H1 (cell line): ENCODE measurements around the gene AMZ1. TPM values are rescaled to one million over a fixed set of nuclear protein-coding genes. Genes with fewer than 3 reads are reported as not detected.

Source experiments
- CTCF ChIA-PET: fragments of 300-600 bp; sonication (Branson Sonifier 250); formaldehyde crosslinking; loops from one replicate; lab custom pipeline; 2021; ENCODE audit not compliant: partially characterized antibody; lab: Charles Lee
- POLR2A ChIA-PET: fragments of 300-600 bp; sonication (Branson Sonifier 250); formaldehyde crosslinking; loops from one replicate; lab custom pipeline; 2021; ENCODE audit warnings: inconsistent platforms; ENCODE audit not compliant: partially characterized antibody; lab: Charles Lee
- DNase-seq, 2 experiments: peaks; one replicate each; pipeline versions ENCODE4 v3.0.0 to v3.0.0-alpha.2; 2010 to 2022; ENCODE audit warnings: low spot score in 2 of 2, low read depth in 1 of 2, mixed read lengths in 1 of 2
- FAIRE-seq: peaks from 2 replicates; lab custom pipeline; 2011; peaks lifted over from hg19 to GRCh38; lab: Jason Lieb, UNC
- H2AFZ ChIP-seq: 2 replicates; pipeline ENCODE4 v1.8.1; 2012; ENCODE audit warnings: low read length, inconsistent platforms
- H2AK5ac ChIP-seq: 2 replicates; pipeline ENCODE4 v1.6.1; 2013; ENCODE audit warnings: low read depth, low read length
- H2BK120ac ChIP-seq: replicated peaks from 2 replicates; pipeline ENCODE3; 2013; ENCODE audit warnings: low read depth, low read length, inconsistent platforms
- H2BK12ac ChIP-seq: 2 replicates; pipeline ENCODE4 v1.6.1; 2013; ENCODE audit warnings: low read depth, low read length
- H2BK15ac ChIP-seq: 2 replicates; pipeline ENCODE4 v1.6.1; 2013; ENCODE audit warnings: low read length
- H2BK20ac ChIP-seq: 2 replicates; pipeline ENCODE4 v1.6.1; 2013; ENCODE audit warnings: low read length
- H2BK5ac ChIP-seq: 2 replicates; pipeline ENCODE4 v1.6.1; 2013; ENCODE audit warnings: low read depth, low read length
- H3K14ac ChIP-seq: 2 replicates; pipeline ENCODE4 v1.6.1; 2013; ENCODE audit warnings: inconsistent platforms; ENCODE audit not compliant: insufficient read length
- H3K18ac ChIP-seq: 2 replicates; pipeline ENCODE4 v1.6.1; 2013; ENCODE audit warnings: low read length; ENCODE audit errors: extremely low read depth
- H3K23ac ChIP-seq: 2 replicates; pipeline ENCODE4 v1.6.1; 2013; ENCODE audit warnings: inconsistent platforms; ENCODE audit not compliant: insufficient read length
- H3K23me2 ChIP-seq: 2 replicates; pipeline ENCODE4 v1.6.1; 2013; ENCODE audit warnings: low read depth, low read length
- H3K27ac ChIP-seq: 2 replicates; pipeline ENCODE4 v1.6.1; 2011; ENCODE audit warnings: low read depth, low read length, inconsistent platforms
- H3K27me3 ChIP-seq, 4 experiments: replicated peaks in 1 of 4; 1 replicate in 1 of 4; 2 replicates in 3 of 4; pipeline versions ENCODE4 v1.6.1 to v1.8.1; 2011 to 2013; ENCODE audit warnings: low read length in 3 of 4, mild to moderate bottlenecking in 3 of 4, inconsistent platforms in 2 of 4, mixed read lengths in 2 of 4, moderate library complexity in 1 of 4; ENCODE audit not compliant: control insufficient read depth in 3 of 4, insufficient read depth in 3 of 4; ENCODE audit errors: extremely low read depth in 1 of 4
- H3K36me3 ChIP-seq, 4 experiments: 2 replicates each; pipeline versions ENCODE4 v1.6.1 to v1.8.1; 2011 to 2013; ENCODE audit warnings: mild to moderate bottlenecking in 4 of 4, low read length in 3 of 4, moderate library complexity in 2 of 4, control low read depth in 1 of 4, inconsistent platforms in 1 of 4; ENCODE audit not compliant: insufficient read depth in 4 of 4, control insufficient read depth in 2 of 4
- H3K4ac ChIP-seq: replicated peaks from 2 replicates; pipeline ENCODE3; 2013; ENCODE audit warnings: low read length, low read depth, mixed read lengths, inconsistent platforms; ENCODE audit not compliant: insufficient read length
- H3K4me1 ChIP-seq, 4 experiments: replicated peaks in 1 of 4; 1 replicate in 1 of 4; 2 replicates in 3 of 4; pipeline versions ENCODE4 v1.6.1 to v1.8.1; 2011 to 2013; ENCODE audit warnings: low read length in 3 of 4, inconsistent platforms in 2 of 4, mixed read lengths in 1 of 4; ENCODE audit not compliant: insufficient read depth in 4 of 4, control insufficient read depth in 3 of 4
- H3K4me2 ChIP-seq, 2 experiments: 2 replicates each; pipeline versions ENCODE4 v1.6.1 to v1.8.1; 2011 to 2013; ENCODE audit warnings: low read depth in 2 of 2, low read length in 2 of 2, control low read depth in 1 of 2, inconsistent platforms in 1 of 2, mild to moderate bottlenecking in 1 of 2; ENCODE audit not compliant: insufficient read depth in 1 of 2
- H3K4me3 ChIP-seq, 4 experiments: fragments of 200-600, 300-600 bp in 1 of 4; sonication (generic), shearing (Covaris generic), sonication (Bioruptor Twin) in 1 of 4; 2 replicates each; pipeline versions ENCODE4 v1.5.1 to v1.8.1; 2011 to 2016; ENCODE audit warnings: low read length in 4 of 4, low read depth in 3 of 4, control low read depth in 2 of 4, inconsistent platforms in 2 of 4, mild to moderate bottlenecking in 2 of 4, mixed read lengths in 1 of 4, moderate library complexity in 1 of 4; ENCODE audit not compliant: insufficient read depth in 2 of 4; ENCODE audit errors: extremely low read depth in 1 of 4
- H3K56ac ChIP-seq: replicated peaks from 2 replicates; pipeline ENCODE3; 2013; ENCODE audit warnings: low read depth, mild to moderate bottlenecking, mixed read lengths, low read length, inconsistent platforms; ENCODE audit not compliant: insufficient read length
- H3K79me1 ChIP-seq: 2 replicates; pipeline ENCODE4 v1.6.1; 2013; ENCODE audit warnings: low read depth, low read length, control low read depth
- H3K79me2 ChIP-seq, 2 experiments: 2 replicates each; pipeline versions ENCODE4 v1.6.1 to v1.8.1; 2012 to 2013; ENCODE audit warnings: low read length in 2 of 2, mild to moderate bottlenecking in 2 of 2, inconsistent platforms in 1 of 2; ENCODE audit not compliant: insufficient read depth in 2 of 2, control insufficient read depth in 1 of 2
- H3K9ac ChIP-seq, 4 experiments: replicated peaks in 1 of 4; 1 replicate in 1 of 4; 2 replicates in 3 of 4; pipeline versions ENCODE4 v1.6.1 to v1.8.1; 2011 to 2013; ENCODE audit warnings: low read depth in 3 of 4, low read length in 3 of 4, control low read depth in 2 of 4, mild to moderate bottlenecking in 2 of 4, moderate library complexity in 2 of 4, inconsistent platforms in 1 of 4; ENCODE audit errors: extremely low read depth in 1 of 4
- H3K9me3 ChIP-seq, 2 experiments: 2 replicates each; pipeline versions ENCODE4 v1.6.1 to v1.8.1; 2012 to 2013; ENCODE audit warnings: mild to moderate bottlenecking in 2 of 2, moderate library complexity in 2 of 2, control low read depth in 1 of 2, inconsistent platforms in 1 of 2, low read depth in 1 of 2, low read length in 1 of 2, mixed read lengths in 1 of 2; ENCODE audit not compliant: insufficient read depth in 2 of 2
- H4K20me1 ChIP-seq, 2 experiments: replicated peaks in 1 of 2; 2 replicates each; pipeline versions ENCODE3 to v1.8.1; 2011 to 2013; ENCODE audit warnings: inconsistent platforms in 2 of 2, low read length in 2 of 2, mild to moderate bottlenecking in 1 of 2; ENCODE audit not compliant: insufficient read depth in 2 of 2, control insufficient read depth in 1 of 2
- H4K5ac ChIP-seq: 2 replicates; pipeline ENCODE4 v1.6.1; 2013; ENCODE audit warnings: low read length, low read depth, mixed read lengths, inconsistent platforms; ENCODE audit not compliant: insufficient read length
- H4K8ac ChIP-seq: 2 replicates; pipeline ENCODE4 v1.8.0; 2013; ENCODE audit warnings: mild to moderate bottlenecking, moderate library complexity, low read length, inconsistent platforms; ENCODE audit not compliant: insufficient read depth; ENCODE audit errors: extremely low read depth
- H4K91ac ChIP-seq: replicated peaks from 2 replicates; pipeline ENCODE3; 2013; ENCODE audit warnings: low read length, mixed read lengths, inconsistent platforms; ENCODE audit not compliant: insufficient read length
- ASH2L ChIP-seq: fragments of 200-600, 300-600 bp; sonication (generic); IDR thresholded peaks from one replicate; pipeline ENCODE4 v1.7.1; 2017; ENCODE audit warnings: low read length
- BRCA1 ChIP-seq: IDR thresholded peaks from 2 replicates; pipeline ENCODE4 v1.6.1; 2012; ENCODE audit warnings: low read depth, low read length, improper control_type of control experiment
- CHD1 ChIP-seq: IDR thresholded peaks from 2 replicates; pipeline ENCODE4 v1.6.1; 2012; ENCODE audit warnings: low read depth, low read length, improper control_type of control experiment
- CTBP2 ChIP-seq: IDR thresholded peaks from 2 replicates; pipeline ENCODE4 v1.7.0; 2011; ENCODE audit warnings: borderline replicate concordance, mild to moderate bottlenecking, moderate library complexity, mixed read lengths, low read length; ENCODE audit not compliant: insufficient read depth, insufficient read length
- EGR1 ChIP-seq: IDR thresholded peaks from 2 replicates; pipeline ENCODE4 v1.6.1; 2011; ENCODE audit warnings: low read depth, low read length, borderline replicate concordance
- KDM1A ChIP-seq: fragments of 200-600, 300-600 bp; sonication (generic); IDR thresholded peaks from 2 replicates; pipeline ENCODE4 v1.7.1; 2016; ENCODE audit warnings: mild to moderate bottlenecking, low read length, borderline replicate concordance
- RXRA ChIP-seq: IDR thresholded peaks from 2 replicates; pipeline ENCODE4 v1.6.1; 2011; ENCODE audit warnings: low read depth, mild to moderate bottlenecking, low read length, moderate library complexity; ENCODE audit not compliant: insufficient read depth
- TAF1 ChIP-seq: IDR thresholded peaks from 2 replicates; pipeline ENCODE4 v1.6.1; 2011; ENCODE audit warnings: mild to moderate bottlenecking, low read depth, low read length
- YY1 ChIP-seq: IDR thresholded peaks from 2 replicates; pipeline ENCODE4 v1.6.1; 2011; ENCODE audit warnings: low read depth, mild to moderate bottlenecking, low read length
- WGBS, 2 experiments: shearing (Covaris generic) in 1 of 2; methylation state at CpG; one replicate each; pipeline versions ENCODE4 v1.1.6 to v1.1.7; 2013 to 2015; ENCODE audit warnings: low lambda C conversion rate in 2 of 2, mixed read lengths in 2 of 2, inconsistent platforms in 1 of 2, low coverage in 1 of 2, missing lambda C conversion rate in 1 of 2; ENCODE audit not compliant: insufficient replicate concordance in 2 of 2, insufficient coverage in 1 of 2, insufficient read length in 1 of 2; ENCODE audit errors: extremely low coverage in 1 of 2, missing lambda C conversion rate in 1 of 2; 5-methylcytosine and 5-hydroxymethylcytosine counted together
- polyA plus RNA-seq, 7 experiments: library from polyadenylated mRNA; depleted of rRNA in 3 of 7; stranded (reverse) in 5 of 7; unstranded in 2 of 7; fragments of >200 nt in 5 of 7; fragments of 200-250 nt in 2 of 7; gene quantifications; 1 replicate in 5 of 7; 2 replicates in 1 of 7; 4 replicates in 1 of 7; pipeline versions ENCODE4 v1.2.1 to v1.2.3, GENCODE V29; 2011 to 2013; ENCODE audit warnings: missing spikeins in 2 of 7, mixed read lengths in 2 of 7
- total RNA-seq: library from RNA; stranded (reverse); fragmentation: NEBNext Ultra II Directional; extraction: Animal tissue kit (Norgen Biotek cat#: 25700); gene quantifications from 2 replicates; pipeline ENCODE4 v1.2.1, GENCODE V29; 2021
- TF ChIP-seq, protein P1 (sequence below), 3 experiments: IDR thresholded peaks; 1 replicate in 2 of 3; 2 replicates in 1 of 3; pipeline versions ENCODE4 v1.5.1 to v1.6.1; 2011; ENCODE audit warnings: low read length in 3 of 3, mild to moderate bottlenecking in 3 of 3, inconsistent platforms in 2 of 3, low read depth in 1 of 3, moderate library complexity in 1 of 3; ENCODE audit not compliant: insufficient read depth in 1 of 3; ENCODE audit errors: control extremely low read depth in 1 of 3

AMZ1 gene
- total and polyA plus RNA-seq, 2 of the 8 experiments (the other 6 are each of a cell fraction or from before 2014, with no cell fraction given): 0.59 to 1.4 TPM

DNA sequence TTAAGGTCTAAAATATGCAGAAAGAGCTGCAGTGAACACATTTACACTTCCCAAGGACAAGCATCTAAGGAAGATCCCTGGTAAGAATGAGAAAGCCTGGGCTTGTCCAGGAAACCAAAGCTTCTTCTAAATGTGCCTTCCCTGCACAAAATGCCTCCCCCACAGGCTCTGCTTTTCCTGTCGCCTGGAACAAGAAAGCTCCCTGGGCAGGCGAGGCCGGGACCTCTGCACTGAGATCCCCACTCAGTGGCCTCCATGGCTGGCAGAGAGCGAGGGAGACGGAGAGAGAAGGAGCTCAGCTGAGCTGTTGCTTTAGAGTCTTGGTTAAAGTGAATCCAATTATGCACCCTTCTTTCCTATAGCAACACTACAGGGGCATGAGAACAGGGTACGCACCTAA lies 75.6 kb downstream of the AMZ1 start:
- peaks cover 2% of the 10 kb centered on the region; the same call in 1 of the 2 replicates for H3K79me1 ChIP-seq
- no peak overlapping the region for H3K23ac ChIP-seq
- no peak overlapping the region for H3K14ac ChIP-seq
- FAIRE-seq (no peak), DNase-seq (no peak)
- H2BK12ac ChIP-seq: no peak overlapping the region
- no peak overlapping the region for H2AK5ac ChIP-seq
- no peak overlapping the region for H4K5ac ChIP-seq
- H3K9ac ChIP-seq: no peak overlapping the region
- 0 out of 8 replicates have a peak, but pooled peaks cover 0 to 2% (median 0%) of the 10 kb centered on the region in 4 experiments for H3K36me3 ChIP-seq
- CTCF ChIA-PET: interaction anchor here (0.7 to 3.0 kb wide), 10 partner anchors 10 to 159 kb away, joined by 3 to 10 read pairs (median 4); no protein-coding TSS in a partner anchor
- H4K8ac ChIP-seq: no peak overlapping the region
- no peaks in the 10 kb centered on the region for H3K23me2 ChIP-seq
- no peak overlapping the region for H3K18ac ChIP-seq
- no peaks in the 10 kb centered on the region for H3K9me3 ChIP-seq
- no peaks in the 10 kb centered on the region for H3K27me3 ChIP-seq
- no peak overlapping the region for H2BK15ac ChIP-seq
- H4K91ac ChIP-seq: no peak overlapping the region
- H3K4me3 ChIP-seq: no peak overlapping the region
- H3K56ac ChIP-seq: no peak overlapping the region
- H3K79me2 ChIP-seq: peaks cover 0 to 55% of the 10 kb centered on the region in 2 experiments; a peak in 2 of 4 replicates
- no peak overlapping the region for H3K4ac ChIP-seq
- H4K20me1 ChIP-seq: peaks cover 0 to 6% of the 10 kb centered on the region in 2 experiments
- H3K27ac ChIP-seq: no peak overlapping the region
- no peak overlapping the region for H3K4me2 ChIP-seq
- H2BK5ac ChIP-seq: no peak overlapping the region
- no peak overlapping the region for H2BK120ac ChIP-seq
- H2BK20ac ChIP-seq: no peak overlapping the region
- H3K4me1 ChIP-seq: peaks cover 0 to 11% (median 3%) of the 10 kb centered on the region in 4 experiments; a peak in 5 of 7 replicates
- POLR2A ChIA-PET: interaction anchor here (0.8 to 1.2 kb wide), 2 partner anchors 53 to 76 kb away, joined by 3 read pairs; no protein-coding TSS in a partner anchor
- no peak overlapping the region for H2AFZ ChIP-seq
- 93% methylated on average over 6 of the region's 6 CpGs; no CpG with 5 or more reads in 1 of the 2 experiments for WGBS, 2 experiments
- TF ChIP-seq YY1: no peak
- no peak for TF ChIP-seq EGR1
- TF ChIP-seq CTBP2: no peak
- TF ChIP-seq KDM1A: no peak
- no peak for TF ChIP-seq ASH2L
- no peak for TF ChIP-seq TAF1
- TF ChIP-seq, protein P1, sequence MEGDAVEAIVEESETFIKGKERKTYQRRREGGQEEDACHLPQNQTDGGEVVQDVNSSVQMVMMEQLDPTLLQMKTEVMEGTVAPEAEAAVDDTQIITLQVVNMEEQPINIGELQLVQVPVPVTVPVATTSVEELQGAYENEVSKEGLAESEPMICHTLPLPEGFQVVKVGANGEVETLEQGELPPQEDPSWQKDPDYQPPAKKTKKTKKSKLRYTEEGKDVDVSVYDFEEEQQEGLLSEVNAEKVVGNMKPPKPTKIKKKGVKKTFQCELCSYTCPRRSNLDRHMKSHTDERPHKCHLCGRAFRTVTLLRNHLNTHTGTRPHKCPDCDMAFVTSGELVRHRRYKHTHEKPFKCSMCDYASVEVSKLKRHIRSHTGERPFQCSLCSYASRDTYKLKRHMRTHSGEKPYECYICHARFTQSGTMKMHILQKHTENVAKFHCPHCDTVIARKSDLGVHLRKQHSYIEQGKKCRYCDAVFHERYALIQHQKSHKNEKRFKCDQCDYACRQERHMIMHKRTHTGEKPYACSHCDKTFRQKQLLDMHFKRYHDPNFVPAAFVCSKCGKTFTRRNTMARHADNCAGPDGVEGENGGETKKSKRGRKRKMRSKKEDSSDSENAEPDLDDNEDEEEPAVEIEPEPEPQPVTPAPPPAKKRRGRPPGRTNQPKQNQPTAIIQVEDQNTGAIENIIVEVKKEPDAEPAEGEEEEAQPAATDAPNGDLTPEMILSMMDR (IDR thresholded peaks at IDR 0.05; ENCODE audit: control extremely low read depth in 1 of 3, insufficient read depth in 1 of 3, low read depth in 1 of 3, low read length in 3 of 3): no peak
- no peak for TF ChIP-seq CHD1
- TF ChIP-seq BRCA1: no peak
- TF ChIP-seq RXRA: no peak
